Mononuclear cell (primary cell): ENCODE data around the gene ZNF814. TPM values are rescaled to one million over a fixed set of nuclear protein-coding genes. Genes with fewer than 3 reads are reported as not detected.
A peak's percentile ranks its signal among the peaks of the same experiment; 100 is the strongest.
"Not testable (repeated sequence)": the region's sequence is repeated elsewhere in the genome, so short reads cannot be mapped to it uniquely, and the experiment has no call there.

Source experiments
- H3K27me3 ChIP-seq: 2 replicates; pipeline ENCODE4 v1.6.0; 2011; ENCODE audit warnings: low read length, control low read depth; ENCODE audit not compliant: insufficient read depth
- H3K4me1 ChIP-seq: 2 replicates; pipeline ENCODE4 v1.5.1; 2011; ENCODE audit warnings: mild to moderate bottlenecking, low read length, control low read depth; ENCODE audit not compliant: insufficient read depth
- H3K4me3 ChIP-seq: 2 replicates; pipeline ENCODE4 v1.5.1; 2011; ENCODE audit warnings: mild to moderate bottlenecking, low read length, moderate library complexity
- H3K9me3 ChIP-seq: 2 replicates; pipeline ENCODE4 v1.5.1; 2011; ENCODE audit warnings: low read depth, mild to moderate bottlenecking, control low read depth, low read length
- total RNA-seq: library from RNA; depleted of rRNA; stranded (reverse); fragments of >200 nt; gene quantifications from one replicate; pipeline ENCODE4 v1.2.3, GENCODE V29; 2012

Gene ZNF814
- total RNA-seq, 1 donor, result 25.6 TPM

DNA sequence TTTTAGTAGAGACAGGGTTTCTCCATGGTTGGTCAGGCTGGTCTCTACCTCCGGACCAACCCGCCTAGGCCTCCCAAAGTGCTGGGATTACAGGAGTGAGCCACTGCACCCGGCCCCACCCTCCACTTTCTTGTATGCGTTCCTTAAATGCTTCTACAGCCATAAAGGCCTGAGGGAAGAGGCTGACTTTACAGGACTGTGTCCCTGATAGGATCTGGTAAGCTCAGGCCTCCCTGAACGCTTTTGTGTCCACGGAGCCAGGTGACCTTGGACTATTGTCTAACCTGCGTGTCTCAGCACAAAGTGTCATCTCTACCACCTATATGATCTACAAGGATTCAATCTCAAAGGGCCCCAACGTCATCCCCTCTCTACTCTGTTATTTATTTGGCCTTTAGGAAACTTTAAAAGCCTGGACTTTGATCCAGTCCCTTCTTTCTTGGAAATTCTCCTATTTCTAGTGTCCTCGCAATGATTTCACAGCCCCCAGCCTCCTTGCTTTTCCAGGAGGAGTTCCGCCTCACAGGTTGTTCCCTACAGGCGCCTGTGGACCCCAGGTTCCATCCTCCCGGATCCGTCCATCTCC is 74.8 kb downstream of the ZNF814 start:
- no peaks in the 10 kb centered on the region for H3K9me3 ChIP-seq
- H3K4me3 ChIP-seq, result peak overlapping the region; percentile 59
- H3K4me1 ChIP-seq, result peaks cover 39% of the 10 kb centered on the region
- H3K27me3 ChIP-seq, result no peaks in the 10 kb centered on the region

DNA sequence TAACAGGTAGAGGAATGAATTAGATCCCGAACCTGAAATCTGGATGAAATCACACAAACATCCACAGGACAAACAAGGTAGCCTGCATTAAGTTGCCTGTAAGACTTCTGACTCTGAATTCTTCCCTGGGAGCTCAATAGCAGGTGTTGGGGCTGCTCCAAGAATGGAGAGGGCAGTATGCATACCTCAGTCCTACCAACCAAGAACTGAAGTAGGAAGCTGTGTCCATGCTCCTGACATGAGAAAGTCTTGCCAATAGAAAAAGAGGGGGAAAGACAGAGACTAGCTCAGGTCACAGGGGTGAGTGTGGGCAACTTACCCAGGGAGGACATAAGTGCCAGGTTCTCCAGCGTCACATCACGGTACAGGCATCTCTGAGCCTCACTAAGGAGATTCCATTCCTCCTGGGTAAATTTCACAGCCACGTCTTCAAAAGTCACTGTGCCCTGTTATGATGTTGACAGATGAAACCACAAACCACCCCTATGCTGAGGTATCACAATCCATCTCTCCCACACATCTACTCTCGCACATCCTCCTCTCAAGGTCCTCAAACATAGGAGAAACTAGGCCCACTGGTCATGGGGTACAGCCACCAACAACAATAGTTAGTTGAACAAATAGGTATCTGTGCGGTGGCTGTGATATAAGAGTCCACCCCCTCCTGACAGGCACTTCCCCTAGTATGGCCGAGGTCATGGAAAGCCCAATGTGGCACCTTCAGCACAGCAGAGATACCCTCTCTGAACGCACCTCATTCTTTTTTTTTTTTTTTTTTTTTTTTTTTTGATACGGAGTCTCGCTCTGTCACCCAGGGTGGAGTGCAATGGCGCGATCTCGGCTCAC is 75.6 kb downstream of the ZNF814 start:
- peaks cover 33% of the 10 kb centered on the region for H3K4me1 ChIP-seq
- not testable (repeated sequence) for H3K27me3 ChIP-seq, H3K9me3 ChIP-seq, H3K4me3 ChIP-seq

- H3K27me3 ChIP-seq, result no peaks in the 10 kb centered on the region
- no peaks in the 10 kb centered on the region for H3K9me3 ChIP-seq
- H3K4me3 ChIP-seq, result no peak overlapping the region
- H3K4me1 ChIP-seq, result peaks cover 33% of the 10 kb centered on the region
These were observed 76.6 kb downstream of the ZNF814 start for GRCh38 chr19:57812226-57812625.

GRCh38 chr19:57810410-57811295 is 78.2 kb downstream of the ZNF814 start:
- H3K4me3 ChIP-seq, H3K9me3 ChIP-seq, H3K27me3 ChIP-seq: not testable (repeated sequence)
- H3K4me1 ChIP-seq, result peaks cover 33% of the 10 kb centered on the region

GRCh38 chr19:57807541-57807940 is 81.3 kb downstream of the ZNF814 start:
- Histone ChIP-seq H3K9me3 (no peaks in the 10 kb centered on the region), H3K4me1 (peaks cover 21% of the 10 kb centered on the region), H3K27me3 (no peaks in the 10 kb centered on the region), H3K4me3 (no peak overlapping the region)

DNA sequence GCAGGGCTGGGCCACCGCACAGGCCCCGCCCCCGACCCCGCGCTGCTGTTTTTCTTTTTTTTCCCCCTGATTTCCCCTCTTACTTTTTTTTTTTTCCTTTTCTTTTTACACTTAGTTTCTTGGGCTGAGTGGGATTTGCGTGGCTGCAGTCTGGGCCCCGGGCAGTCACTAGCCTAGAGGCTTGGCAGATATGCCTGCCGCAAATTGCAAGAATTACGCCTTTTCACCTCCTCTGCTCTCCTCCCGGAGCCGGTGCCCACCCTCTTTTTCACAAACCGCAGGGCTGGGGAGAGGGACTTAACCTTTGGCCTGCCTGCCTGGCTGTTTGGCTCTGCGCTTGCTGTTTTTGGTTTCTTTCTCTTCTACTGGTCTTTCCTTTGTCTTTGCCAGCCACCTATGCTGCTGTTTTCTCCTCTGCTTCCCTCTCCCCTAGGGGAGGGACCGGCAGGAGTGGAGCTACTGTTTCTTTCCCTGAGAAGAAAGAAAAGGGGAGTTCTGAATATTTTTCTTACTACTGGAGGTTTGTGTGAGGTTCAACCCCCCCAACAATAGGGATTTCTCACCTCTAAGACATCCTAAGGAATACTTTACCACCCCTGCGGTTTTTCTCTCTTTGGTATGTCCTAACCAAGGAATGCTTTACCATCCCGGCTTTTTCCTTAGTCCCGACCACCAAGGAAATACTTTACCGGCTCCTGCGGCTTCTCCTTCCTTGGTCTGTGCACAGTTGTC is 85.1 kb downstream of the ZNF814 start:
- peaks cover 21% of the 10 kb centered on the region for H3K4me1 ChIP-seq
- H3K27me3 ChIP-seq, result no peaks in the 10 kb centered on the region
- H3K9me3 ChIP-seq, result no peaks in the 10 kb centered on the region
- H3K4me3 ChIP-seq, result peak overlapping the region; percentile 27

GRCh38 chr19:57803265-57803593 is 85.6 kb downstream of the ZNF814 start:
- H3K27me3 ChIP-seq, result no peaks in the 10 kb centered on the region
- no peaks in the 10 kb centered on the region for H3K9me3 ChIP-seq
- peak overlapping the region; percentile 27 for H3K4me3 ChIP-seq
- peaks cover 24% of the 10 kb centered on the region for H3K4me1 ChIP-seq

DNA sequence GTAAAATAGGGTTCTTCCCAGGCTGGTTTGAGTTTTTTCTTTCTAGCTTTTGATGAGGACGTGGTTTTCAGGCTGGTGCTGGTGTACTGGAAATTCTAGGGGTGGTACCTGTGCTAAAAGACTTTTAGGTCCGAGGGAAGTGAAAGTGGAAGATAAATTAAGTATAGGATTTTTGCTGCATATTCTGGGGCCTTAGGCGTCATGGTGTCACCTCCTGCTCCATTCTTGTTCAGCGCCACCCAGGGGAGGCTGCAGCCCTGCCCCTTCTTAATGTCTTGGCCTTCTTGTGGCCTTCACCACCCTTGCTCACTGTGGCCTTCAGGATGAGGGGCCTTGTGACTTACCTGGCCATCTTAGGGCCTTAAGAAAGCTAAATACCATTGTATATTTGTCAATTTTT is 86.6 kb downstream of the ZNF814 start:
- Histone ChIP-seq H3K4me1 (peaks cover 28% of the 10 kb centered on the region), H3K4me3 (no peak overlapping the region), H3K9me3 (no peaks in the 10 kb centered on the region), H3K27me3 (no peaks in the 10 kb centered on the region)

DNA sequence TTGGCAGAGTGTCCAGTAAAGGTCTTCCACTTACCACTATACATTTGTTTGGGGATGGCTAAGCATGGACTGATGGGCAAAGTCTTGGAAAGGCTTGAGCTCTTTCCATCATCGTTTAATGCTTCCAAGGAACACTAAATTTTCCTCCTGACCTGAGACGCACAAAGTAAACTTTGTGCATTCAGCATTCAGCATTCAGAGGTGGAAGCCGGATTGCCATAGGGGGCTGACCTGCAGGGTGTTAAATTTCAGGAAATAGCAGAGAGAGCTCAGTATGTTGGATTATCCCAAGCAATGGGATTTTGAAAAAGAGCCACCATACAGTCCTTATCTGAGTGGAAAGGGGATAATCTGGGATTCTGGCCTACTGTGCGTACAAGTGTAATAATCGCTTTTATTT is 88.1 kb downstream of the ZNF814 start:
- H3K4me1 ChIP-seq, result peaks cover 28% of the 10 kb centered on the region
- no peaks in the 10 kb centered on the region for H3K9me3 ChIP-seq
- H3K4me3 ChIP-seq, result no peak overlapping the region
- H3K27me3 ChIP-seq, result no peaks in the 10 kb centered on the region

Other genes starting within 250 kb of the ZNF814 start
- not detected for gene ZSCAN4, start 220.1 kb downstream of the ZNF814 start, total RNA-seq
- 32.7 TPM for gene ZNF551, start 207.1 kb downstream of the ZNF814 start, total RNA-seq
- gene ZNF154, start 179.8 kb downstream of the ZNF814 start, total RNA-seq, result 5.5 TPM
- gene ZNF671, start 161.4 kb downstream of the ZNF814 start, total RNA-seq, result 10.3 TPM
- gene ZNF776, start 142.2 kb downstream of the ZNF814 start, total RNA-seq, result 36.6 TPM
- 56.8 TPM for gene ZNF586, start 119.4 kb downstream of the ZNF814 start, total RNA-seq
- 13.3 TPM for gene ZNF552, start 74.1 kb downstream of the ZNF814 start, total RNA-seq
- 25.5 TPM for gene ZNF587B, start 58.7 kb downstream of the ZNF814 start, total RNA-seq
- 34.0 TPM for gene ZNF587, start 39.2 kb downstream of the ZNF814 start, total RNA-seq
- gene ZNF417, start 27.6 kb upstream of the ZNF814 start, total RNA-seq, result 23.2 TPM
- gene ZNF418, start 46.4 kb upstream of the ZNF814 start, total RNA-seq, result 2.7 TPM
- gene ZNF256, start 58.7 kb upstream of the ZNF814 start, total RNA-seq, result 17.3 TPM
- 0.21 TPM for gene C19orf18, start 85.5 kb upstream of the ZNF814 start, total RNA-seq
- gene ZNF606, start 113.8 kb upstream of the ZNF814 start, total RNA-seq, result 8.2 TPM
- not detected for gene ZSCAN1, start 145.0 kb upstream of the ZNF814 start, total RNA-seq
- gene ZNF135, start 170.2 kb upstream of the ZNF814 start, total RNA-seq, result 0.84 TPM
- gene ZSCAN18, start 209.2 kb upstream of the ZNF814 start, total RNA-seq, result 27.3 TPM